HG03469 (cell line): ENCODE results near the gene MATCAP1.

Experiments
- ATAC-seq: cut with Tn5 transposase; IDR thresholded peaks from one replicate; pipeline ENCODE4 v1.9.1; 2021; ENCODE audit warnings: mild to moderate bottlenecking, moderate library complexity, moderate number of reproducible peaks; ENCODE audit not compliant: unreplicated experiment

Gene MATCAP1

DNA sequence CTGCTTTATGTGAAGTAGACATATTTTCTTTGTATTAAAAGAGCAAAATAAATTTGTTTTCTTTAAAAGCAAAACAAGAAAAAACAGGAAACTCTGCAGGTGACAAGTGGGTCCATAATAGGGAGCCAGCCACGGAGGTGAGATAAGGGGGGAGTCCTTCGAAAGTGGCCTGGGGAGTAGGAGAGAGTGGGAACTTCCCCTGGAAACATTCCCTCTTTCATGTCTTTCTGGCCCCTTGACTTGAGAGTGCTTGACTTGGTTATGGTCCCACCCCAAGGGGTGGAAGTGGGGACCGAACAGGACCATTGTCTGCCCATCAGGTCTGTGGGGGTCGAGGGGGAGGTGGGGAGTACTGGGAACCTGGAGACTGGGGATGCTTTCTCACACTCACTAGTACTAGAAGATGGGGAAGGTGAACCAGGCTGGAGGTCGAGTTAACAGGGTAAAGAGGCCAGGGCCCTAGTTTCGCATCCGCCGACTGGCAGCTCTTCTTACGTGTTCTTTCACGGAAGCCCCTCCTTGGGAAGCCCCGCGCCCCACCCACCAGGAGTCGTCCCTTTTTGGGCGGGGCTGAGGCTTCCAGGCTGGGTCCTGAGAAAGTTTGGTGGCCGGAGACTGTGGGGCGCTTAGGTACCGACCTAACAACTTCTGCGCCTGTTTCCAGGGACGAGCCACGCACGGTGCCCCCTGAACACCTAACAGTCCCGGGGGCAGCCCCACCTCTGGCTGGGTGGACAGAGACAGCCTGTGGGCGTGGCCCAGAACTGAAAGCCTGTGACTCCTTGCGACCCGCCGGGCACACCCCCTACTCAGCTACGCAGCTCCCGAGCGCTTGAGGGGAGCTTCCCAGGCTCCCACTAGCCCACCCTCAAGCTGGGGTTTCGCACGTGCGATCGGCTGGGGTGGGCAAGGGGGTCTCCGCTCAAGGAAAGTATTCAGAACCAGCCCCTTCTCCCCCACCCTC, 24.8 kb downstream of the MATCAP1 start:
- ATAC-seq: no peak

- no peak for ATAC-seq
These were observed 25.7 kb downstream of the MATCAP1 start for GRCh38 chr16:67157892-67158635.

DNA sequence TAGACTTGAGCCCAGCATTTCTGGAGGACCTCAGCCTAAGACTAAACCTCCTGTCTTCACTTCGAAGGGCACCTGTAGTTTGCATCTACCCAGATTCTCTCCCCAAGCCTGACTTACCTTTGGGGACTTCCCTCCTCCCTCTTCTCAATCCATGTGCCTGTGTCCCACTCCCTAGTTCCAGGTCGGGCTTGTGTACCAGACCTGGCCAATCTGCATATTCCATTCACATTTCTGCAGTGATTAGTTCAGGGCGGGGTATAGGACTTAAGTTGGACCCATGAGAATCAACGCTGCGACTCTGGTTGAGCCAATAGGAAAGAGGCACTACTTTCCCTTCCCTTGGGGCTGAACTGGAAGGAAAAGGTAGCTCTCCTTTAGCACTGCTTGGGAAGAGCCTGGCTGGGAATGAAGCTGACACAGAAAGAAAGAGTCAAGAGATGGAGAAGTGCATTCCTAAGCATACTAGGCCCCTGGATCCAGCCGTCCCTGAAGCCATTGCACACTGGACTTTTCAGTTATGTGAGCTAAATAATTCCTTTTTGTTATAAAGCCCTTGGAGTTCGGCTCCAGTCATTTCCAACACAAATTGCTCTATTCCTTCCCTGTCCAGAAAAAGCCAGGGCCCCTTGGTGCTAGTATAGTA, 26.5 kb downstream of the MATCAP1 start:
- ATAC-seq: no peak

DNA sequence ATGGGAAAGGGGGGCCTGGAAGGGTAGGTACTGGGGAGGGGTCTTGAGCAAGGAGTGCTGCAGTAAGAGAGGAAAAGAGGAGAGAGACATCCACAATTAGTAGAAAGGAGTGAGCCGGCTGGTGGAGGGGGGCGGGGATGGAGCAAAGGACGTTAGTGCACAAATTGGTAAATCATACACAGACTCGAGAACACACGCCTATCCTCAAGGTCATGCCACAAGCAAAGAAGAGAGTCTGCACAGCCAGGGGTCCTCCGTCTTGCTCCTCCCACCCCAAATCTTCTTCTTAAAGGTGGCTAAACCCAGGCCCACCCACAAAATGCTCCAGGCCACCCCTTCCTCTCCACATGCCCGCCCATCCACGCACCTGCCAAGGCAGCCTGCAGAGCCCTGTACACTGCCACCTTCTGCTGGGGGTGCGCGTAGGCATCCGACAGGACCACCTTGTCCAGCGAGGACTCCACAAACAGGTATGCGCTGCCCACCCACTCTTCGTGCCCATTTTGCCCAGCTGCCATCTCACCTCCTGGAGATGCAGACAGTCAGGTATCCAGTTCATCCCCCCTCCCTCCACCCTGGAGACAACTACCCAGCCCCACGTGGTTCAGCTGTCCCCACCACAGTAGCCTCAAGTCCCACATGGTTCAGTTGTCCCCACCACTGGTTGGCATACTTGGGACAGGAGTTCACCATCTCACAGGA, 27.5 kb downstream of the MATCAP1 start:
- ATAC-seq: no peak

DNA sequence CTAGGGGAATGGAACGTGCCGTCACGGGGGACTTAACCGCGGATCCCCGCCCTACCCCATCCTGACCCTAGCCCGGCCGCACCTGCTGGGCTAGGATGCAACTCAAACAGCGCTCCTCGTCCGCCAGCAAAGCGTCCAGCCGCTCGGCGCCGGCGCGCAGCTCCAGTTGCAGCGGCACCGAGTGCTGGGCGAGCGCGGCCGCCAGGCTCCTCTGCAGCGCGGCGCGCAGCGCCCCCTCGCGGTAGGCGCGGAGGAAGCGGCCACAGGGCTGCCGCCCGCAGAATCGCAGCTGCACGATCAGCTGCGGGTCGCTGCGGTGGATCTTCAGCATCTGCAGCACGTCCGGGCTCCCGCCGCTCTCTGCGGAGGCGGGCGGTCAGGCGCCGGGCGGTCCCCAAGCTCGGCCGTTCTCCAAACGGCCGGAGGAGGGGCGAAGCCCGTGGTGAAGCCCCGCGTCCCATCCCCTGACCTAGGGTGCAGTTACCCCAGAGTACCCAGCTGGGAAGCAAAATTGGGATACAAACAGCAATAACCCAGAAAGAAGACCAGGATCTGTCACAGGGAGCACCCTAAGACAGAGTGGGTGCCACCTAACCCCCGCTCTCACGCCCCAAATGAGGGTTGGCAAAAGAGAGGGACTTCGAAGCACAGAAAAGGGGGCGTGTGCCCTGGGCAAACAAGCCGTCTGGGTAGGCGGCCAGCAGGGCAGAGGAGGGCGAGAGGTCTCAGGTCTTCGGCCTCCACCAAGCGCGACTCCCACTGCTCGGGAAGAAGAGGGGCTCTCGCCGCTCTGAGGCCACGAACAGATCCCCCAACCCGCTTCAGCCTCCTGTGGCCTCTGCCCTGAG, 28.2 kb downstream of the MATCAP1 start:
- no peak for ATAC-seq

- no peak for ATAC-seq
These were observed 29.0 kb downstream of the MATCAP1 start for GRCh38 chr16:67154578-67155294.

DNA sequence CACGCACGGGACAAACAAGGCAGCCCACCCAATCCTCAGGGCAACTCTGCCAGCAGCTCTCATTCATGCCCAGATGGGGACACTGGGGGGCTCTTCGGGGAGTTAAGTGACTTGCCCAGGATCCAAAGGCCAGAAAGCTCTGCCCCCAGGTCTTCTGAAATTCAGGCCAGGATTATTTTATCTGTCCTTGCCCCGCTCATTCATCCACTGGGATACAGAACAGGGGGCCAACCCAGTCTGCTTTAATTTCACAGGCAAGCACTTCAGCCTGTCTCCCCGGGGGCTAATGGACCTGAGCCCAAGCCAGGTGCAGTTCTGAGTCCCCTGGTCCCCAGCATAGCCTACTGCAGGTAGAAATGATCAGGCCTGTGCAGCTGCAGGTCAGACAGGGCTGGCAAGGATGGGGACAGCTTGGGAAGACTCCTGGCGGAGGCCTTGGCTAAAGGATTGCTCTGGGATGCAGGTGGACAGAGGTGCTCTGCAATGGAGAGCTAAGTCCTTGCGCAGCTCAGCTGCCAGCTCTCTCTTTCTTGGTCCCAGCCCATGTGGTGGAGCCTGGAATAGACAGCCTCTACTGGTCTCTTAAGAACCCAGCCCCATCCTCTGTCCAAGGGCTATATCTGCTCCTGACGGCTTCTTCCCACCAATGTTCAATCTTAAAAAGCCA, 32.2 kb downstream of the MATCAP1 start:
- no peak for ATAC-seq

GRCh38 chr16:67150833-67151396, 32.8 kb downstream of the MATCAP1 start, which contains the start of gene B3GNT9:
Gene B3GNT9 (minus strand): TSS chr16:67150998. CDS start chr16:67150485, 513 bp downstream.
- no peak for ATAC-seq

DNA sequence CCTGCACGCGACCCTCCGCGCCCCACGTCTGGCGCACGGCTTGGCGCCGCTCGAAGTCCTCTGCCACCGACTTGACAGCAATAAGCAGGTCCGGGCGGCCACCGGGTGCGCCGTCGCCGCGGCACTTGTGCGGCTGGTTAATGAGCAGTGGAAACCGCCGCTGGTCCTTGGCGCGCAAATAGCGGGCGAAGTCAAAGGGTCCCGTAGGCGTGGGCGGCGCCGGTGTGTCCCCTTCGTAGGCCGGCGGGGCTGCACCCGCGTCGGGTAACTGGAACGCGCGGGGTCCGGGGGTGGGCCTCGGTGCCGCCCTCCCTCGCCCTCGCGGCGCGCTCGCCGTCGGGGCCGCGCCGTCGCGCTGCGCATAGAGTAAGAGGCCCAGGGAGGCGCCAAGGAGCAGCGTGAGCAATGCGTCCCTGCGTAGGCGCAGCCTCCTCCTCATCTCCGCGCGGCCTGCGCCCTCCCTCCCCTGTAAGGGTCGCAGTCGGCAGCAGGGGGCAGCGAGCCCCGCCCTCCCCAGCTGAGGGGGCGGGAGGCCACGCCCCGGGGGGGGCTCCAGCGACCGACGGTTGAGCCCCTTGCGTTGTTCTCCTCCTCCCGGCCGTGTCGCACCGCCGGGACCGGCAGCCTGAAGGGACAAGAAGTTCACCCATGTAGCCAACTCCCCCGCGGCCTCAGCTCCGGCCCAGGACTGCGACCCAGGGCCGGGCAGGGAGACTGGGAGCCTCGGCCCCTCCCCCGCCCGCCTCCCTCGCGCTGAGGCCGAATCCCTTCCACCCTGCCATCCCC, 33.5 kb downstream of the MATCAP1 start:
- ATAC-seq: no peak

- no peak for ATAC-seq
These were observed 34.3 kb downstream of the MATCAP1 start for GRCh38 chr16:67149276-67150046.

DNA sequence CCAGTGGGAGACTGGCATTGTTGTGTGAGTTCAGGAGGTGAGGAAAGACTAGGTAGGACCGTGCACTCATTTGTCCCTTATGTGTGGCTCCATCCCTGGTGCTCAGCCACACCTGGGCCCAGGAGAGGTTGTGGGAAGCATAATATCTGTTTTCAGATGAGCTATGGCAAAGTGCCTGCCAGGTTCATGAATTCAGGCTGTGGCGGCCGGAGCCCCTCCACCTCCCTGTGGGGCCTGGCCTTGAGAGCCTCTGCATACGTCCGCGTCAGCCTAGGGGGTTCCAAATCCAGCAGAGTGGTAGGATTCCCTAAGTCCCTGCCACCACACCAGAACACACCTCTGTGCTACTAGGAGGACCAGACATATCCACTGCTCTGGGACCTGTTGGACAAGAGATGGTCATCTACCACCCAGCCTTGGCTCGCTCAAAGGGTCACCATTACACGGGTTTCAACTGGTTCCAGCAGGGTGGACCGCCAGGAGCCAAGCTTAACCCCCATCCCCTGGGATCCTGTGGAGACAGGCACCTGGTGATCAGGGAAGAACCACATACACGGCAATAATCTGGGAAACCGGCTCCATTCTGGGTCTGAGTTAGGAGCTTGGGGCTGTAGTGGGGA, 35.0 kb downstream of the MATCAP1 start:
- no peak for ATAC-seq

DNA sequence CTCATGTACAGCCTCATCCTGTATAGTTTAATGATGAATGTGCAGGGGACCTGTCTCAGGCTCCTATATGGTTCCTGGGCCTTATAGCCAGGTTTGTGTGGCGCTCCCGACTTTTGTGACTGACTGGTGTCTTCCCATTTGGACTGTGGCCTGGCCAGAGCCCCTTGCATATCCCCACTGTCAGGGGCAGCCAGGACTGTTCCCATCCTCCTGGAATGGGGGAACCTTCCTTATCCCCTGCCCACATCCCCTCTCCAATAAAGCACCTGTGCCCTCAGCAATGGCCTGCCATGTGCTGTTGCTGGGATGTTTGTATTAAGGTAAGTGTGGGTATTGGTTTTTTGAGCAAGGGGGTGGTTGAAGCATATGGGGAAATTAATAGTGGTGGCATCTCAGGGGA, 35.5 kb downstream of the MATCAP1 start:
- ATAC-seq: no peak

- ATAC-seq: no peak
These were observed 36.2 kb downstream of the MATCAP1 start for GRCh38 chr16:67147437-67148140.

DNA sequence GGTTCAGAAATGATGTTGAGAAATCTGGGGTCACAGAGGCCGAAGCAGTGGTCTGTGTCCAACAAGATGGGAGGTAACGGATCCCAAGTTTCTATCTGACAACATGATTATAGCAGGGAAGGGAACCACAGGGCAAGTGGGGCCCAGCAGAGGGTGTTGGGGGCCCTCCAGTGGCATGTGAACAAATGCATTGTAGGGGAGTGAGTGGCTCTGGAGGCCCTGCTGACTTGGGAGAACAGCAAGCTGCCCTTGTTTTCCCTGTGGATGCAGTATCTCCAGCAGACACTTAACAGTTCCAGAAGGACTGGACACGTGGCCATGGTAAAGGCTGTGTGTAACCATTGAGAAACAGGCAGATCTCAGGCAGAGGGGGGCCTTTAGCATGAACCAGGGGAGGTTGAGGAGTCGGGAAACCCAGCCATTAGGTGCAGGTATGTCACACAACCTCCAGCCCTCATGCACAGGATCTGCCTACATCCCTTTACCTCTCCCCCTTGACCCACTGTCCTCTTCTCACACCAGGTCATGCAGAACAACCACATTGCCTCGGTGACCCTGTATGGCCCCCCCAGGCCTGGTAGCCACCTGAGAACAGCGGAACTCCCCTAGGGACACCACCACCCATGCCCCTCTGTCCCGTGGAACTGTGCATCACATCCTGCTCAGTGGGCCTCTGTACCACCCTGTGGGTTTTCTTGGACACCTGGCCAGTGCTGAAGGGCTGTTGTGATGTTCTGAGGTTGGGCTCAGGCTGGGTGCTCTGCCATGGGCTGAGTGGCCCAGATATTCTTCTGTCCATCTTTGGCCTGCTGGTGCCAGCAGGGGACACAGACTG, 37.0 kb downstream of the MATCAP1 start:
- ATAC-seq: no peak

DNA sequence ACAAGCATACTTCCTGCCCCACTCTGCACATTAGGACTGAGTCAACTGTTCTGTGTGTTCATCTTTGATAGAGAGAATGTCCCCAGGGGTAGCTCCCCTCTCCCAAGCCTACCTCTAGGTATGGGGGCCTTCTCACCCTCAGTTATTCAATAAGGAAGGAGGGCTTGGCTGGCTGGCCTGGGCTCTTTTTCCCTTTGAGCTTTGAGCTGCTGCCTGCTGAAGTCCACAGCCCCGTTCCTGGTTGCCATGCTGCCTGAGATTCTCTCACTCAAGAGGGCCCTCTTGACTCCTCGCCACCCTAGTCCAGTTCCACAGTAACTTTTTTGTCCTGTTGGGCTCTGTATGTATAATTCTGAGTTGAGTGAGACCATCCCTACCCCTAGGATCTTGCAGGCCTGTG, 38.0 kb downstream of the MATCAP1 start:
- ATAC-seq: no peak
